ENCODE data around the gene EXOSC2. TPM values are rescaled to one million over a fixed set of nuclear protein-coding genes. Genes with fewer than 3 reads are reported as not detected.

Gene EXOSC2
- polyA plus RNA-seq, 1 donor (not counting 4 experiments of a cell fraction or from before 2014, with no cell fraction given), result 37.5 TPM

GRCh38 chr9:130689572-130689936 lies 4.0 kb upstream of the EXOSC2 start:
- dilution Hi-C loops (cut with MboI; ENCODE audit: extremely low pct_ligation_motif_present, low sequenced_read_pairs), result no loop called here

GRCh38 chr9:130689937-130690700 lies 3.5 kb upstream of the EXOSC2 start:
- no peaks in the 10 kb centered on the region for H4K20me1 ChIP-seq (ENCODE audit: control insufficient read depth, extremely low read depth, insufficient read depth, low read length)
- dilution Hi-C loops (cut with MboI; ENCODE audit: extremely low pct_ligation_motif_present, low sequenced_read_pairs), result no loop called here
- H3K27me3 ChIP-seq (ENCODE audit: control insufficient read depth, extremely low read depth, insufficient read depth, low read length), result no peaks in the 10 kb centered on the region
- H3K4me2 ChIP-seq (ENCODE audit: control insufficient read depth, extremely low read depth, insufficient read depth, low read depth, low read length), result peak overlapping the region; percentile 85
- H3K9me3 ChIP-seq (ENCODE audit: control insufficient read depth, low read depth, low read length), result no peaks in the 10 kb centered on the region
- peaks cover 12% of the 10 kb centered on the region for H3K4me1 ChIP-seq (ENCODE audit: control insufficient read depth, extremely low read depth, insufficient read depth, low read length)
- DNase-seq (ENCODE audit: low read depth, low spot score) (no peak), FAIRE-seq (peak; percentile 41)
- H3K9ac ChIP-seq (ENCODE audit: control insufficient read depth, extremely low read depth, insufficient read depth, low read length), result peak overlapping the region; percentile 29
- H2AFZ ChIP-seq (ENCODE audit: control insufficient read depth, low read length), result peak overlapping the region; percentile 76
- H3K79me2 ChIP-seq (ENCODE audit: control insufficient read depth, insufficient read depth, low read length), result peaks cover 15% of the 10 kb centered on the region
- H3K9me1 ChIP-seq (ENCODE audit: control insufficient read depth, extremely low read depth, insufficient read depth, low read length), result no peaks in the 10 kb centered on the region
- peak overlapping the region; percentile 10 to 54 (median 24) for H3K4me3 ChIP-seq (ENCODE audit: control insufficient read depth in 2 of 3, extremely low read depth in 1 of 3, insufficient read depth in 2 of 3, low read depth in 1 of 3, low read length in 3 of 3)
- peak overlapping the region; percentile 4 for H3K27ac ChIP-seq (ENCODE audit: control insufficient read depth, insufficient read depth, low read length)
- TF ChIP-seq CTCF (optimal IDR thresholded peaks at IDR 0.05 in 1 of 3, IDR thresholded peaks at IDR 0.05 in 1 of 3, conservative IDR thresholded peaks at IDR 0.05 in 1 of 3; ENCODE audit: extremely low read depth in 1 of 3, insufficient read depth in 2 of 3, low read length in 3 of 3) (no peak), EZH2 (IDR thresholded peaks at IDR 0.05; ENCODE audit: low read length) (no peak)
- no peaks in the 10 kb centered on the region for H3K36me3 ChIP-seq (ENCODE audit: control insufficient read depth in 2 of 2, extremely low read depth in 1 of 2, insufficient read depth in 2 of 2, low read length in 2 of 2)

More at GRCh38 chr9:130689572-130689936, 4.0 kb upstream of the EXOSC2 start:
- no peaks in the 10 kb centered on the region for H3K36me3 ChIP-seq (ENCODE audit: control insufficient read depth in 2 of 2, extremely low read depth in 1 of 2, insufficient read depth in 2 of 2, low read length in 2 of 2)
- H3K4me3 ChIP-seq (ENCODE audit: control insufficient read depth in 2 of 3, extremely low read depth in 1 of 3, insufficient read depth in 2 of 3, low read depth in 1 of 3, low read length in 3 of 3), result peak overlapping the region in 2 of 3 experiments; percentile 24 to 54
- H3K9me1 ChIP-seq (ENCODE audit: control insufficient read depth, extremely low read depth, insufficient read depth, low read length), result no peaks in the 10 kb centered on the region
- FAIRE-seq (no peak), DNase-seq (ENCODE audit: low read depth, low spot score) (no peak)
- H3K9me3 ChIP-seq (ENCODE audit: control insufficient read depth, low read depth, low read length), result no peaks in the 10 kb centered on the region
- no peaks in the 10 kb centered on the region for H4K20me1 ChIP-seq (ENCODE audit: control insufficient read depth, extremely low read depth, insufficient read depth, low read length)
- peak overlapping the region; percentile 85 for H3K4me2 ChIP-seq (ENCODE audit: control insufficient read depth, extremely low read depth, insufficient read depth, low read depth, low read length)
- peak overlapping the region; percentile 76 for H2AFZ ChIP-seq (ENCODE audit: control insufficient read depth, low read length)
- peak overlapping the region; percentile 4 for H3K27ac ChIP-seq (ENCODE audit: control insufficient read depth, insufficient read depth, low read length)
- peaks cover 7% of the 10 kb centered on the region for H3K4me1 ChIP-seq (ENCODE audit: control insufficient read depth, extremely low read depth, insufficient read depth, low read length)
- TF ChIP-seq EZH2 (IDR thresholded peaks at IDR 0.05; ENCODE audit: low read length) (no peak), CTCF (optimal IDR thresholded peaks at IDR 0.05 in 1 of 3, IDR thresholded peaks at IDR 0.05 in 1 of 3, conservative IDR thresholded peaks at IDR 0.05 in 1 of 3; ENCODE audit: extremely low read depth in 1 of 3, insufficient read depth in 2 of 3, low read length in 3 of 3) (no peak)
- H3K9ac ChIP-seq (ENCODE audit: control insufficient read depth, extremely low read depth, insufficient read depth, low read length), result no peak overlapping the region
- H3K79me2 ChIP-seq (ENCODE audit: control insufficient read depth, insufficient read depth, low read length), result peaks cover 10% of the 10 kb centered on the region
- H3K27me3 ChIP-seq (ENCODE audit: control insufficient read depth, extremely low read depth, insufficient read depth, low read length), result no peaks in the 10 kb centered on the region

Data from keratinocyte (primary cell).